Astrocyte of the cerebellum (primary cell): Measurements from ENCODE around the gene PCP4L1.
"Not testable (repeated sequence)": the region's sequence is repeated elsewhere in the genome, so short reads cannot be mapped to it uniquely, and the experiment has no call there.

ENCODE experiments used
- DNase-seq: peaks from one replicate; pipeline ENCODE4 v3.0.0-alpha.2; 2011; ENCODE audit warnings: low read depth
- H3K4me3 ChIP-seq: 2 replicates; pipeline ENCODE4 v1.5.1; 2011; ENCODE audit warnings: mild to moderate bottlenecking, low read depth, low read length, moderate library complexity
- CTCF ChIP-seq: IDR thresholded peaks from 2 replicates; pipeline ENCODE4 v1.5.1; 2012; ENCODE audit warnings: low read length, low read depth, moderate library complexity, mild to moderate bottlenecking; ENCODE audit errors: missing control alignments
- in situ Hi-C: cut with HindIII; loops from 2 replicates; pipeline ENCODE4 v1.10.0; 2017; ENCODE audit warnings: low sequenced_read_pairs

Gene PCP4L1

GRCh38 chr1:161223805-161224694, 34.5 kb upstream of the PCP4L1 start:
- in situ Hi-C loops = loop anchor here (25.0 kb wide), 1 partner anchor 513 kb away; the partner anchor contains the start of gene DUSP12

GRCh38 chr1:161224695-161225087, 33.9 kb upstream of the PCP4L1 start:
- H3K4me3 ChIP-seq, DNase-seq: not testable (repeated sequence)
- in situ Hi-C loops = loop anchor here (25.0 kb wide), 1 partner anchor 513 kb away; the partner anchor contains the start of gene DUSP12

More at GRCh38 chr1:161223805-161224694, 34.5 kb upstream of the PCP4L1 start:
- TF ChIP-seq CTCF = no peak
- no peak overlapping the region for H3K4me3 ChIP-seq
- no peak for DNase-seq

DNA sequence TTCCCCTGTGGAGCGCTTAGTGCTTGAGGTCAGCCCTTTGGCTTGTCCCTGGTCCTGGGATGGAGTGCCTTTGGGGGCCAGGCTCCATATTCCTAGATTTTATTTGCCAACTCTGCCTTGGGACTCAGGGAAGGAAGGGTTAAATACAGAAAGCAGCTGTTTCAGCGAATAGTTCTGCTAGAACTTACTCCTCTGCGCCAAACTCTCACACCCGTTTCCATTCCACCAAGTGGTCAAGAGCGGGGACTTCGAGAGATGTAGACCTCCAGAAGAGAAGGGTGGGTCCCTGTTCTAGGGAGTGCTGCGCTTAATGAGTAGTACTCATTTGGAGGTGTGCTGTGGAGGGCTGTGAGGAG, 33.4 kb upstream of the PCP4L1 start:
- H3K4me3 ChIP-seq = no peak overlapping the region
- no peak for DNase-seq
- in situ Hi-C loops = no loop called here
- TF ChIP-seq CTCF = no peak

DNA sequence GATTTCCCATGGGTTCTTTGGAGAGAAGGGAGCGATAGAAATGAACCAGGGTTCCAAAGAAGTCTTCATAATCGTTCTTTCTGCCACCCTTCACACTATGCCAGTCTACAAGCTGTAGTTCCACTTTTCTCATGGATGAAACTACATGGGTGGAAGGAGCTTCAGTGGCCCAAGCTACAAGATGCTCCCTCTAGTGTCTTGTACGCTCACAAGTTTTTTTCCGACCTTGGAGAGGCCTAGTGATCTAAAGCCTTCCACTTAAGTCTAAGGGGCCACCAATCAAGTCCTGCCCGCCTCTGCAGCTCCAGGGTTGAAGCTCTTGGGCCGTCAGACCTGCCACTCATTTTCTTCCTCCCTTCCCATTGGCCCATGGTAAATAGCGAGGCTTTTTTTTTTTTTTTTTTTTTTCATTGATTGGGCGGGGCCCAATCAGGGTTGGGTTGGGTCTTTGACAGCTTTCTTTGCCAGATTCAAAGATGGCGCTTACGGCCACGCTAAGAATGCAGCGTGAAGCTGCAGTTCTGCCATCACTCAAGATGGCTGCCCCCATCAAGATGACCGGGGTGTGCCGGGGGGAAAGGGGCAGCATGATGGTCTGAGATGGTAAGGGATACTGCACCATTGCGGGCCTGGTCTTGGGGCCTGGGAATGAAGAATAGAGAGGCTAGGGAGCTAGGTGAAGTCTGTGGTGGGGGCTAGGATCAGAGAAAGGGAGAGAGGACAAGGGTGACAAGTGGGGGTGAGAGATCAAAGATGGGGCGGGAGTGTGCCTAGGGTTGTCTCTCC, 32.8 kb upstream of the PCP4L1 start, which contains the start of gene TOMM40L:
Gene TOMM40L, plus strand, starts transcription at position 527 of the 786 bp plus-strand sequence. CDS start 430 bp downstream, outside the sequence.
- TF ChIP-seq CTCF = peak; percentile 70
- peak within 1 kb of the TSS; percentile 88 for H3K4me3 ChIP-seq
- DNase-seq = peak; percentile 98
- in situ Hi-C loops = no loop called here

GRCh38 chr1:161226320-161226711, 32.2 kb upstream of the PCP4L1 start:
- H3K4me3 ChIP-seq = peak overlapping the region; percentile 88
- in situ Hi-C loops = no loop called here
- no peak for TF ChIP-seq CTCF
- no peak for DNase-seq

GRCh38 chr1:161226759-161227158, 31.8 kb upstream of the PCP4L1 start:
- H3K4me3 ChIP-seq = peak overlapping the region; percentile 88
- in situ Hi-C loops = no loop called here

More at GRCh38 chr1:161226759-161227158, 31.8 kb upstream of the PCP4L1 start:
- no peak for DNase-seq
- TF ChIP-seq CTCF = no peak
